HepG2 (cell line): ENCODE data around the gene MEX3A. TPM values are rescaled to one million over a fixed set of nuclear protein-coding genes. Genes with fewer than 3 reads are reported as not detected.
A peak's percentile ranks its signal among the peaks of the same experiment; 100 is the strongest.

Experiments
- CBX1 ChIP-seq: IDR thresholded peaks from one replicate; pipeline ENCODE4 v1.6.1; 2016; ENCODE audit warnings: antibody characterized with exemption, low read depth
- GATA4 ChIP-seq: sonication (generic); IDR thresholded peaks from 2 replicates; pipeline ENCODE4 v1.6.1; 2016; ENCODE audit warnings: antibody characterized with exemption, low read depth, borderline replicate concordance
- HOXA3 ChIP-seq: sonication (generic); formaldehyde crosslinking; IDR thresholded peaks from 2 replicates; pipeline ENCODE4 v1.5.0; 2020; ENCODE audit warnings: missing genetic modification reagents
- POLR2G ChIP-seq: fragments of 200-400 bp; formaldehyde crosslinking; IDR thresholded peaks from 2 replicates; pipeline ENCODE4 v1.6.1; 2018; ENCODE audit warnings: mild to moderate bottlenecking, low read depth, low read length, moderate library complexity
- RNF2 ChIP-seq: fragments of 450-650 bp; conservative IDR thresholded peaks from 2 replicates; pipeline ENCODE4 v1.6.1; 2016; ENCODE audit warnings: low read depth
- SP2 ChIP-seq: sonication (generic); formaldehyde crosslinking; IDR thresholded peaks from 2 replicates; pipeline ENCODE4 v1.5.1; 2020; ENCODE audit warnings: mild to moderate bottlenecking, missing genetic modification reagents
- STAT5B ChIP-seq: sonication (generic); formaldehyde crosslinking; IDR thresholded peaks from 2 replicates; pipeline ENCODE4 v1.4.0; 2020; ENCODE audit warnings: missing genetic modification reagents
- ZBTB1 ChIP-seq: sonication (generic); formaldehyde crosslinking; IDR thresholded peaks from 2 replicates; pipeline ENCODE4 v1.4.0; 2020; ENCODE audit warnings: missing genetic modification reagents, borderline replicate concordance
- ZBTB20 ChIP-seq: sonication (generic); formaldehyde crosslinking; IDR thresholded peaks from 2 replicates; pipeline ENCODE4 v1.8.1; 2023; ENCODE audit warnings: missing genetic modification reagents, low read depth, mild to moderate bottlenecking, borderline replicate concordance
- ZFX ChIP-seq: sonication (generic); formaldehyde crosslinking; IDR thresholded peaks from 2 replicates; pipeline ENCODE4 v1.4.0; 2020; ENCODE audit warnings: mild to moderate bottlenecking, low read depth, missing genetic modification reagents, moderate library complexity
- ZNF30 ChIP-seq: sonication (generic); formaldehyde crosslinking; IDR thresholded peaks from 2 replicates; pipeline ENCODE4 v1.5.0; 2020; ENCODE audit warnings: mild to moderate bottlenecking, missing genetic modification reagents
- ZNF333 ChIP-seq: sonication (generic); formaldehyde crosslinking; IDR thresholded peaks from 2 replicates; pipeline ENCODE4 v1.4.0; 2020; ENCODE audit warnings: mild to moderate bottlenecking, missing genetic modification reagents, borderline replicate concordance
- ZNF383 ChIP-seq: sonication (generic); formaldehyde crosslinking; IDR thresholded peaks from 2 replicates; pipeline ENCODE4 v1.4.0; 2020; ENCODE audit warnings: missing genetic modification reagents, mild to moderate bottlenecking, borderline replicate concordance
- ZNF615 ChIP-seq: sonication (generic); formaldehyde crosslinking; IDR thresholded peaks from 2 replicates; pipeline ENCODE4 v1.5.0; 2020; ENCODE audit warnings: mild to moderate bottlenecking, missing genetic modification reagents, borderline replicate concordance
- ZNF629 ChIP-seq: sonication (generic); formaldehyde crosslinking; conservative IDR thresholded peaks from 2 replicates; pipeline ENCODE4 v1.5.0; 2020; ENCODE audit warnings: missing genetic modification reagents
- ZNF652 ChIP-seq: IDR thresholded peaks from 2 replicates; pipeline ENCODE4 v1.6.1; 2016; ENCODE audit warnings: low read depth, borderline replicate concordance
- ZNF672 ChIP-seq: sonication (generic); formaldehyde crosslinking; IDR thresholded peaks from 2 replicates; pipeline ENCODE4 v1.8.1; 2022; ENCODE audit warnings: missing genetic modification reagents
- polyA plus RNA-seq, 8 experiments: library from polyadenylated mRNA; depleted of rRNA in 3 of 8; stranded (reverse) in 7 of 8; unstranded in 1 of 8; fragments of >200 nt; fragmentation: Illumina TruSeq in 4 of 8; extraction: Trizol in 4 of 8; gene quantifications; 2 replicates each; pipeline versions ENCODE4 v1.2.1 to v1.2.3, GENCODE V29; 2011 to 2016; ENCODE audit warnings: low read depth in 4 of 8, missing spikeins in 1 of 8, mixed read lengths in 1 of 8; ENCODE audit not compliant: insufficient read depth in 1 of 8
- total RNA-seq, 5 experiments: library from RNA; depleted of rRNA; stranded (reverse); fragments of >200 nt; fragmentation: Illumina TruSeq; extraction: Trizol; gene quantifications; 2 replicates each; pipeline ENCODE4 v1.2.3, GENCODE V29; 2016; ENCODE audit warnings: low read depth in 1 of 5
- TF ChIP-seq, protein P1 (sequence below): sonication (generic); formaldehyde crosslinking; IDR thresholded peaks from 2 replicates; pipeline ENCODE4 v1.4.0; 2020; ENCODE audit warnings: missing genetic modification reagents
- TF ChIP-seq, protein P2 (sequence below): sonication (generic); formaldehyde crosslinking; IDR thresholded peaks from 2 replicates; pipeline ENCODE4 v1.5.0; 2020; ENCODE audit warnings: missing genetic modification reagents, mild to moderate bottlenecking, borderline replicate concordance
- TF ChIP-seq, protein P3 (sequence below): sonication (generic); formaldehyde crosslinking; IDR thresholded peaks from 2 replicates; pipeline ENCODE4 v1.4.0; 2020; ENCODE audit warnings: mild to moderate bottlenecking, missing genetic modification reagents
- TF ChIP-seq, protein P4 (sequence below): sonication (generic); formaldehyde crosslinking; IDR thresholded peaks from 2 replicates; pipeline ENCODE4 v1.9.0; 2021; ENCODE audit warnings: mild to moderate bottlenecking, missing genetic modification reagents

Gene MEX3A
- total and polyA plus RNA-seq, 2 of the 13 experiments (the other 11 are each of a cell fraction or from before 2014, with no cell fraction given): 7.6 to 9.1 TPM

DNA sequence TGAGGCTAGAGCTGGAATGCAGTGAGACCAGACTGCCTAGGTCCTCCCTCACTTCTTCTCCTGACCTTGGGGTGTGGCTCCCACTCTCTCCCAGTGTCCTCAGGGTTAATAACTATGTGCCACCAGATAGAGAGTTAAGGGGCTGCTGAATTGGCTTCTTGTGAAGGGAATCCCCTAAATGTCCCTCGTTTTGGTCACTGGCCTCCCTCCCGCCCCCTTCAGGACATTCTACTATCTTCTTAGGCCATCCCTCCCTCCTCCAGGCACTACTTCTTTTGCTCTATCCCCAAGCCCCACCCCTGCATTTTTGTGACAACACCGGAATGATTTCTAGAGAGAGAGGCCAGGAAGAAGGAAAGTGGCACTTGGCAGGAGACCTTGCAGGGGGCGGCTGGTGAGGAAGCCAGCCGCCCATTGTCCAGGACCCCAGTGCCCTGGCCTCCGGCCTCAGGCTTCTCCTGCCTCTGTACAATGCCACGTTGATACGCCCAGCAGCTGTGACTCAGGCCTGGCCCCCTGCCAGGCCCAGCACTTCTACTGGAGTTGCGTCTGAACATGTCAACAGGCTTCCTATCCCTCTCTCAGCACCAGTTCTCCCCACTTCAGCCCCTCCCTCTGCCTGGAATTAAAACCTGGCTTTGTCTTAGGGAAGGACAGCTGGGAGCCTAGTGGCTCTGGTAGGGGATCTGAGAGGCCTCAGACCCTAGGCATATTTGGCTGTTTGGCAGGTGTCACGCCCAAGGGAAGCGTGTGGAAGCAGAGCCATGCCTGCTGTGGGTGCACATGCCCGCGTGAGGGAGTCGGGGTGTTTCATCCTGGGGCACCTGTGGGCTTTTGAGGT is 41.3 kb upstream of the MEX3A start (continued):
- TF ChIP-seq, protein P1, sequence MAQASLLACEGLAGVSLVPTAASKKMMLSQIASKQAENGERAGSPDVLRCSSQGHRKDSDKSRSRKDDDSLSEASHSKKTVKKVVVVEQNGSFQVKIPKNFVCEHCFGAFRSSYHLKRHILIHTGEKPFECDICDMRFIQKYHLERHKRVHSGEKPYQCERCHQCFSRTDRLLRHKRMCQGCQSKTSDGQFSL (CRISPR knock-in tag): no peak
- TF ChIP-seq ZNF333 (CRISPR knock-in tag) (no peak), ZNF30 (CRISPR knock-in tag) (no peak), ZNF383 (CRISPR knock-in tag) (no peak), POLR2G (peak; percentile 66; the same call in 1 of the 2 replicates), ZNF615 (CRISPR knock-in tag) (no peak), ZNF629 (CRISPR knock-in tag) (no peak), ZFX (peak; percentile 76), CBX1 (no peak), ZNF672 (CRISPR knock-in tag) (no peak), HOXA3 (CRISPR knock-in tag) (peak; percentile 58; the same call in 1 of the 2 replicates), ZNF652 (no peak), SP2 (no peak), STAT5B (CRISPR knock-in tag) (no peak), GATA4 (no peak), RNF2 (no peak), ZBTB20 (CRISPR knock-in tag) (0 out of 2 replicates have a peak, but pooled peaks have one; percentile 23), ZBTB1 (CRISPR knock-in tag) (no peak)
- TF ChIP-seq, protein P2, sequence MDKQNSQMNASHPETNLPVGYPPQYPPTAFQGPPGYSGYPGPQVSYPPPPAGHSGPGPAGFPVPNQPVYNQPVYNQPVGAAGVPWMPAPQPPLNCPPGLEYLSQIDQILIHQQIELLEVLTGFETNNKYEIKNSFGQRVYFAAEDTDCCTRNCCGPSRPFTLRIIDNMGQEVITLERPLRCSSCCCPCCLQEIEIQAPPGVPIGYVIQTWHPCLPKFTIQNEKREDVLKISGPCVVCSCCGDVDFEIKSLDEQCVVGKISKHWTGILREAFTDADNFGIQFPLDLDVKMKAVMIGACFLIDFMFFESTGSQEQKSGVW (CRISPR knock-in tag): no peak
- TF ChIP-seq, protein P3, sequence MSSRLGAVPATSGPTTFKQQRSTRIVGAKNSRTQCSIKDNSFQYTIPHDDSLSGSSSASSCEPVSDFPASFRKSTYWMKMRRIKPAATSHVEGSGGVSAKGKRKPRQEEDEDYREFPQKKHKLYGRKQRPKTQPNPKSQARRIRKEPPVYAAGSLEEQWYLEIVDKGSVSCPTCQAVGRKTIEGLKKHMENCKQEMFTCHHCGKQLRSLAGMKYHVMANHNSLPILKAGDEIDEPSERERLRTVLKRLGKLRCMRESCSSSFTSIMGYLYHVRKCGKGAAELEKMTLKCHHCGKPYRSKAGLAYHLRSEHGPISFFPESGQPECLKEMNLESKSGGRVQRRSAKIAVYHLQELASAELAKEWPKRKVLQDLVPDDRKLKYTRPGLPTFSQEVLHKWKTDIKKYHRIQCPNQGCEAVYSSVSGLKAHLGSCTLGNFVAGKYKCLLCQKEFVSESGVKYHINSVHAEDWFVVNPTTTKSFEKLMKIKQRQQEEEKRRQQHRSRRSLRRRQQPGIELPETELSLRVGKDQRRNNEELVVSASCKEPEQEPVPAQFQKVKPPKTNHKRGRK: no peak
- TF ChIP-seq, protein P4, sequence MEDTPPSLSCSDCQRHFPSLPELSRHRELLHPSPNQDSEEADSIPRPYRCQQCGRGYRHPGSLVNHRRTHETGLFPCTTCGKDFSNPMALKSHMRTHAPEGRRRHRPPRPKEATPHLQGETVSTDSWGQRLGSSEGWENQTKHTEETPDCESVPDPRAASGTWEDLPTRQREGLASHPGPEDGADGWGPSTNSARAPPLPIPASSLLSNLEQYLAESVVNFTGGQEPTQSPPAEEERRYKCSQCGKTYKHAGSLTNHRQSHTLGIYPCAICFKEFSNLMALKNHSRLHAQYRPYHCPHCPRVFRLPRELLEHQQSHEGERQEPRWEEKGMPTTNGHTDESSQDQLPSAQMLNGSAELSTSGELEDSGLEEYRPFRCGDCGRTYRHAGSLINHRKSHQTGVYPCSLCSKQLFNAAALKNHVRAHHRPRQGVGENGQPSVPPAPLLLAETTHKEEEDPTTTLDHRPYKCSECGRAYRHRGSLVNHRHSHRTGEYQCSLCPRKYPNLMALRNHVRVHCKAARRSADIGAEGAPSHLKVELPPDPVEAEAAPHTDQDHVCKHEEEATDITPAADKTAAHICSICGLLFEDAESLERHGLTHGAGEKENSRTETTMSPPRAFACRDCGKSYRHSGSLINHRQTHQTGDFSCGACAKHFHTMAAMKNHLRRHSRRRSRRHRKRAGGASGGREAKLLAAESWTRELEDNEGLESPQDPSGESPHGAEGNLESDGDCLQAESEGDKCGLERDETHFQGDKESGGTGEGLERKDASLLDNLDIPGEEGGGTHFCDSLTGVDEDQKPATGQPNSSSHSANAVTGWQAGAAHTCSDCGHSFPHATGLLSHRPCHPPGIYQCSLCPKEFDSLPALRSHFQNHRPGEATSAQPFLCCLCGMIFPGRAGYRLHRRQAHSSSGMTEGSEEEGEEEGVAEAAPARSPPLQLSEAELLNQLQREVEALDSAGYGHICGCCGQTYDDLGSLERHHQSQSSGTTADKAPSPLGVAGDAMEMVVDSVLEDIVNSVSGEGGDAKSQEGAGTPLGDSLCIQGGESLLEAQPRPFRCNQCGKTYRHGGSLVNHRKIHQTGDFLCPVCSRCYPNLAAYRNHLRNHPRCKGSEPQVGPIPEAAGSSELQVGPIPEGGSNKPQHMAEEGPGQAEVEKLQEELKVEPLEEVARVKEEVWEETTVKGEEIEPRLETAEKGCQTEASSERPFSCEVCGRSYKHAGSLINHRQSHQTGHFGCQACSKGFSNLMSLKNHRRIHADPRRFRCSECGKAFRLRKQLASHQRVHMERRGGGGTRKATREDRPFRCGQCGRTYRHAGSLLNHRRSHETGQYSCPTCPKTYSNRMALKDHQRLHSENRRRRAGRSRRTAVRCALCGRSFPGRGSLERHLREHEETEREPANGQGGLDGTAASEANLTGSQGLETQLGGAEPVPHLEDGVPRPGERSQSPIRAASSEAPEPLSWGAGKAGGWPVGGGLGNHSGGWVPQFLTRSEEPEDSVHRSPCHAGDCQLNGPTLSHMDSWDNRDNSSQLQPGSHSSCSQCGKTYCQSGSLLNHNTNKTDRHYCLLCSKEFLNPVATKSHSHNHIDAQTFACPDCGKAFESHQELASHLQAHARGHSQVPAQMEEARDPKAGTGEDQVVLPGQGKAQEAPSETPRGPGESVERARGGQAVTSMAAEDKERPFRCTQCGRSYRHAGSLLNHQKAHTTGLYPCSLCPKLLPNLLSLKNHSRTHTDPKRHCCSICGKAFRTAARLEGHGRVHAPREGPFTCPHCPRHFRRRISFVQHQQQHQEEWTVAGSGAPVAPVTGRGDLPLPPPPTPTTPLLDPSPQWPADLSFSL (CRISPR knock-in tag): no peak
